Panc1 (cell line): ENCODE data around the gene PROP1. TPM values are rescaled to one million over a fixed set of nuclear protein-coding genes. Genes with fewer than 3 reads are reported as not detected.

Experiments
- ATAC-seq: fragments of 200-7000 bp; cut with Tn5 transposase; 2 replicates; pipeline ENCODE4 v1.9.1; 2020; ENCODE audit warnings: mild to moderate bottlenecking, moderate library complexity
- BruUV-seq: library from RNA; stranded (reverse); fragments of 400-500 nt; replicated peaks from 2 replicates; lab custom pipeline; 2021; lab: Mats Ljungman, UMichigan
- CTCF ChIA-PET: fragments of 300-600 bp; sonication (Branson Sonifier 250); formaldehyde crosslinking; loops from one replicate; lab custom pipeline; 2022; ENCODE audit warnings: antibody characterized with exemption; lab: Charles Lee
- POLR2A ChIA-PET: fragments of 300-600 bp; sonication (Branson Sonifier 250); formaldehyde crosslinking; loops from one replicate; lab custom pipeline; 2022; ENCODE audit warnings: antibody characterized with exemption; lab: Charles Lee
- DNase-seq: peaks from one replicate; pipeline ENCODE4 v3.0.0-alpha.2; 2010; ENCODE audit warnings: low read depth, low spot score
- H3K27ac ChIP-seq: 2 replicates; pipeline ENCODE4 v1.5.1; 2011; ENCODE audit warnings: mild to moderate bottlenecking, low read length, inconsistent platforms
- H3K27me3 ChIP-seq: fragments of 200-500 bp; sonication (Bioruptor generic); 2 replicates; pipeline ENCODE4 v1.6.0; 2014; ENCODE audit warnings: low read length, inconsistent platforms; ENCODE audit not compliant: control insufficient read depth, insufficient read depth
- H3K36me3 ChIP-seq: fragments of 200-500 bp; sonication (Bioruptor generic); 2 replicates; pipeline ENCODE4 v1.5.1; 2014; ENCODE audit warnings: inconsistent platforms, mild to moderate bottlenecking, low read length, moderate library complexity; ENCODE audit not compliant: control insufficient read depth, insufficient read depth
- H3K4me1 ChIP-seq: 2 replicates; pipeline ENCODE4 v1.5.1; 2011; ENCODE audit warnings: inconsistent platforms, mild to moderate bottlenecking, low read length, moderate library complexity; ENCODE audit not compliant: control insufficient read depth, insufficient read depth
- H3K4me3 ChIP-seq, 2 experiments: 2 replicates each; pipeline ENCODE4 v1.5.1; 2011 to 2012; ENCODE audit warnings: low read depth in 2 of 2, low read length in 2 of 2, mild to moderate bottlenecking in 2 of 2, inconsistent platforms in 1 of 2, moderate library complexity in 1 of 2
- H3K9me3 ChIP-seq: fragments of 200-500 bp; sonication (Bioruptor generic); 2 replicates; pipeline ENCODE4 v1.5.1; 2014; ENCODE audit warnings: low read depth, mild to moderate bottlenecking, inconsistent platforms, low read length, moderate library complexity; ENCODE audit not compliant: control insufficient read depth, insufficient read depth
- CTCF ChIP-seq: fragments of 450-650 bp; IDR thresholded peaks from 2 replicates; pipeline ENCODE4 v1.5.1; 2017; ENCODE audit warnings: mild to moderate bottlenecking
- POLR2AphosphoS5 ChIP-seq: IDR thresholded peaks from 2 replicates; pipeline ENCODE4 v1.6.1; 2012; ENCODE audit warnings: mild to moderate bottlenecking, low read depth, low read length, moderate library complexity
- REST ChIP-seq, 2 experiments: IDR thresholded peaks; 2 replicates each; pipeline ENCODE4 v1.6.1; 2011 to 2012; ENCODE audit warnings: low read depth in 2 of 2, control low read depth in 1 of 2, low read length in 1 of 2, mild to moderate bottlenecking in 1 of 2, moderate library complexity in 1 of 2; ENCODE audit not compliant: insufficient read depth in 1 of 2
- SIN3A ChIP-seq: IDR thresholded peaks from 2 replicates; pipeline ENCODE4 v1.6.1; 2012; ENCODE audit warnings: low read depth, mild to moderate bottlenecking, low read length, moderate library complexity, borderline replicate concordance; ENCODE audit not compliant: insufficient read depth
- TCF7L2 ChIP-seq: IDR thresholded peaks from 2 replicates; pipeline ENCODE4 v1.6.1; 2011; ENCODE audit warnings: mild to moderate bottlenecking, low read depth, low read length, inconsistent platforms
- in situ Hi-C: cut with HindIII; loops from 2 replicates; pipeline ENCODE4 v1.10.0; 2016; ENCODE audit warnings: low sequenced_read_pairs, low pct_unique_long_range_greater_than_20kb
- intact Hi-C: fragments of 100-400 bp; cut with micrococcal nuclease; formaldehyde crosslinking; loops from one replicate; pipeline ENCODE4 v1.10.0; 2022; ENCODE audit not compliant: unreplicated experiment
- total RNA-seq: library from RNA; stranded (reverse); gene quantifications from one replicate; pipeline ENCODE4 v1.2.1, GENCODE V29; 2021; ENCODE audit not compliant: unreplicated experiment

PROP1 gene
- total RNA-seq, 1 experiment from 2014 or later = not detected

GRCh38 chr5:177963966-177964365 is 32.1 kb downstream of the PROP1 start:
- ChIA-PET POLR2A (no interaction called here), CTCF (interaction anchor here (0.6 kb wide), 1 partner anchor 137 kb away, joined by 3 read pairs; no protein-coding TSS in a partner anchor)
- H3K4me3 ChIP-seq = no peak overlapping the region
- no peaks in the 10 kb centered on the region for H3K9me3 ChIP-seq
- H3K36me3 ChIP-seq = no peaks in the 10 kb centered on the region
- intact Hi-C loops (no loop called here), in situ Hi-C loops (no loop called here)
- ATAC-seq (no peak), DNase-seq (no peak)
- H3K4me1 ChIP-seq = no peaks in the 10 kb centered on the region
- H3K27me3 ChIP-seq = no peaks in the 10 kb centered on the region
- TF ChIP-seq REST (IDR thresholded peaks at IDR 0.05; ENCODE audit: insufficient read depth in 1 of 2, low read depth in 2 of 2, low read length in 1 of 2) (no peak), TCF7L2 (no peak), CTCF (no peak), POLR2AphosphoS5 (no peak), SIN3A (no peak)
- BruUV-seq = no TSS peak
- H3K27ac ChIP-seq = no peak overlapping the region

- ATAC-seq (no peak), DNase-seq (no peak)
- Histone ChIP-seq H3K36me3 (no peaks in the 10 kb centered on the region), H3K9me3 (no peaks in the 10 kb centered on the region), H3K4me1 (no peaks in the 10 kb centered on the region), H3K27ac (no peak overlapping the region), H3K4me3 (no peak overlapping the region), H3K27me3 (no peaks in the 10 kb centered on the region)
- intact Hi-C loops = no loop called here
- in situ Hi-C loops = no loop called here
- ChIA-PET POLR2A (no interaction called here), CTCF (no interaction called here)
- TF ChIP-seq CTCF (no peak), POLR2AphosphoS5 (no peak), TCF7L2 (no peak), SIN3A (no peak), REST (IDR thresholded peaks at IDR 0.05; ENCODE audit: insufficient read depth in 1 of 2, low read depth in 2 of 2, low read length in 1 of 2) (no peak)
- BruUV-seq = no TSS peak
Measured at GRCh38 chr5:177959315-177959714, 36.7 kb downstream of the PROP1 start.
